Epidermal melanocyte (primary cell): ENCODE measurements around the gene SMAGP.
A peak's percentile ranks its signal among the peaks of the same experiment; 100 is the strongest.
"Not testable (repeated sequence)": the region's sequence is repeated elsewhere in the genome, so short reads cannot be mapped to it uniquely, and the experiment has no call there.

ENCODE experiments used
- DNase-seq: peaks from one replicate; pipeline ENCODE4 v3.0.0; 2011; ENCODE audit warnings: low spot score; ENCODE audit not compliant: insufficient read length

SMAGP gene, protein sequence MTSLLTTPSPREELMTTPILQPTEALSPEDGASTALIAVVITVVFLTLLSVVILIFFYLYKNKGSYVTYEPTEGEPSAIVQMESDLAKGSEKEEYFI

DNA sequence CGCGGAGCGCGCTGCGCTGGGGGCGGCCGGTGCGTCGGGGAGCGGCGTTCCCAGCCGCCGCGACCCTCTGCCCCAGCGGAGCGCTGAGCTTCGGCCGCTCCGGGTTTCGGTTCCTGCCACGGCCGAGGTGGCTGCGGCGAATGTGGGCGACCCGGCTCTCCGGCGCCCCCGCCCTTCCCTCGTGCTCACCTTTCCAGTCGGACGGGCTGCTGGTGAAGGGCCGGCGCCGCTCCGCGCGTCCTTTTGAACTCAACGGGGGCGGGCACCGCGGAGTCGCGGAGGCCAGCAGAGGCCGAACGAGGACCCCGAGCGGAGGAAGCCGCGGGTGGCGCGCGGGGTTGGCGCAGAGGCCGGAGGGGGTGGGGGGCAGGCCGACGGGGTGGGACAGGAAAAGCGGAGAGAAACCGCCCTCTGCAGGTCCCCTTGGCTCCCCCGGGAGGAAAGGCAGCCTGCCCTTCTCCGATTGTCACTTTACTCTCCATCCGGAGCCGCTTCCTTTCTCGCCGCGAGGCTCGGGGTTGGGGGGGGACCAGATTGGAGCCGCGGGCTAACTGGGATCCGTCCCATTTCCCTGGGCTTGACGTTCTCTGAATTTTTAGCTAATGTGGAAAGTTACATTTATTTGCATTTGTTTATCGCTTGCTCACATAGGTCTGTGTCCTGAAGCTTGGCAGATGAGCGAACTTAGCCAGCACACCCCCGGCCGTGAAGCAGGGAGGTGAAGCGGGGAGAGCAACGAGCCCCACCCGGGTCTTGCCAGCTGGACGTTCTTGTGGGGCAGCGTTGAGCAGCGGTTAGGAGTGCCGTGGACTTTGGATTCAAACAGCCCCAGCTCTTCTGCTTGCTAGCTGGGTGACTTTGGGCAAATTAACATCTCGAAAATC lies at the start of gene SMAGP:
TSS of gene SMAGP (minus strand) at position 349 of the 884 bp plus-strand sequence. CDS start 1,137 bp downstream, outside the sequence.
- DNase-seq: peak; percentile 41

DNA sequence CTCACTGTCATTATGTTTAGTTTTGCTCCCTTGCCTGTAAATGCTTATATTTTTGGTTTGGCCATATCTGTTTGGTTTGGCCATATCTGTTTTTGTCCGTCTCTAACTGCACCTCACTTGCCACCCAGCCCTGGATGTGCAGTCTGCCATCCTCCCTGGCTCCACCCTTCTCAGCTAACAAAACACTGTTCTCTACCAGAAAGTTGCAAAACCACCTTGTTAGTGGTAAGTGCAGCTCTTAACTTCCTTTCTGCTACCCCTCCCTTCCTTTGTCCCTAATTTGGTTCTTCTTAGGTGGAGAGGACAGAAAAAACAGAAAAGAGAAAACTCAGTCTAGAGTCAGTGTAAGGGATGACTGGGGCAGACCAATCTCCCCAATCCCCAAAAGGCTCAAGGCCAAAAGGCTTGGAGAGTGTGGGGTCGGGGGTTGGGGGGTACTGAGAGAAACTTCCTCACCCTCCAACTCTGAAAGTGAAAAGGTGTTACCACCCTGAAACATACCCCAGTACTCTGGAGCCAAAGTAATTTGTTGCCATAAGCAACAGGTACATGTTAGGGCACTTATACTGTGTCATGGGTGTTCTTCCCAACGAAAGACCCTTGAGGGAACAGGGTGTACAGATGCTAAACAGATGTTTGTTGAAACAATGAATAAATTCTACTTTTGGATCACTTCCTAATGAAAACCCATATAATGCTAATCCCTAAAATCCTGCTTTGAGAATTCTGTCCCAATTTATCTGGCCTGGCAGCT lies 48.8 kb upstream of the SMAGP start:
- no peak for DNase-seq

DNA sequence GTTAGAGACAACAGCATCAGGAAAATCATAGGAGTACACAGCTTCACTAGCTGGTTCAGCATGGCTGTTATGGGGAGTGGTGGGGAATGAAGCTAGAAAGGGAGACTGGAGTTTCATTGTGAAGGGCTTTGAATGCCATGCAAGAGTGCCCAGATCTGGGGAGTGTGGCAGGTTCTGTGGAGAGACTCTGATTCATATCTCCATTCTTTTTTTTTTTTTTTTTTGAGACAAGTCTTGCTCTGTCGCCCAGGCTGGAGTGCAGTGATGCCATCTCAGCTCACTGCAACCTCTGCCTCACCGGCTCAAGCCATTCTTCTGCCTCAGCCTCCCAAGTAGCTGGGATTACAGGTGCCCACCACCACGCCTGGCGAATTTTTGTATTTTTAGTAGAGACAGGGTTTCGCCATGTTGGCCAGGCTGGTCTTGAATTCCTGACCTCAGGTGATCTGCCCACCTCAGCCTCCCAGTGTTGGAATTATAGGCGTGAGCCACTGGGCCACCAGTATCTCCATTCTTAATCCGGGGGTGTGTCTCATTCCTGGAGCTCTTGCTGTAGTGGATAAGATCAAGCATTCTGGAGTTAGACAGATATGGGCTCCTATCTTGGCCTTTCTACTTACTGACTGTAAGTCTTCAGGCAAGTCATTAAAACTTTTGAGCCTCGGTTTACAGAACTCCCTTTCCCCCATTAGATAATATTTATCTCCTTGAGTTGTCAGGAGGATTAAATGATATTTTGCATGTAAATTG lies 48.0 kb upstream of the SMAGP start:
- DNase-seq: not testable (repeated sequence)

DNA sequence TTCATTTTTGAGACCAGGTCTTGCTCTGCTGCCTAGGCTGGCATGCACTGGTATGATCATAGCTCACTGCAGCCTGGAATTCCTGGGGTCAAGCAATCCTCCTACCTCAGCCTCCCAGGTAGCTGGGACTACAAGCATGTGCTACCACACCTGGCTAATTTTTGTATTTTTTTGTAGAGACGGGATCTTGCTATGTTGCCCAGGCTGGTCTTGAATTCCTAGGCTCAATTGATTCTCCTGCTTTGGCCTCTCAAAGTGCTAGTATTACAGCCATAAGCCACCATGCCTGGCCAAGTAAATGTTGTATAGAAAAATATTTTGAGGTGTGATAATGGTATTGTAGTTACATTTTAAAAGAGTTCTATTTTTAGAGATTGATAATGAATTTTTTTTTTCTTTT lies 41.2 kb upstream of the SMAGP start:
- DNase-seq: no peak

DNA sequence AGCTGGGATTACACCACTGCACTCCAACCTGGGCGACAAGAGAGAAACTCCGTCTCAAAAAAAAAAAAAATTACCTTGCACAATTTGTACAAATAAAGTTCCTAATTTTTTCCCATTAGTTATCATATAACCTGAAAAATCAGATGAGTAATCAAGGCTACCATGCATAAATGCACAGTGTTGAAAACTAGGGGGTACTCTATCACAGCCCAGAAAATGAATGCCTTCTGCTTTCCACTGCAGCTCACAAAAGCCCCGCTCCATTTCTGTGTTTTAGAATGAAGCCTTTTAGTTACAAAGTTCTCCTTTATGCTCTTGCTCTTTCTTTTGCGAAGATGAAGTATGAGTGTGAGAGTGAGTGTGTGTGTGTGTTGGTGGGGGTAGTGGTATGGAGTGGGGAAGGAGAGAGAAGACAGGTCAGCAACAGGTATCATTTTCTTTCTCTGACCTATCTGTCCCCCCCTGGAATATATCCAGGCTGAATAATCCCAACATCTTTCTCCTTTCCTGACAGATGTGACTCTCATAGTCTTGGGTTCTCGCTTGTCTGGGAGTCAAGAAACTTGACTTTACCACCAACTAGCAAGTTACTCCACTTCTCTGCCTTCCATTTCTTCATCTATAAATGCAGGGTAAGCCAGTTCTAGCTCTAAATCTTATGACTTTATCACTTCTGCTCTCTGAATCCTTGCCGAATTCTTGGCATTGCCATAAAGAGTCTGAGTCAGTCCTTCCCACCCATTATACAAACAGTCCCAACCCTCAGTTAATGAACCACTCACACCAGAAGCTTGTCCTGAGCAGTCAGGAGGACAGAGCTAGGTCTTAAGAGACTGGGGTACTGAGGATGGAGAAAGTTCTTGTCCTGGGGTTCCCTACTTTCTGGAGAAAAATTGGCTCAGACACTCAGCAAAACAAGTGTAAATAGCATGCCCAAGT lies 37.7 kb upstream of the SMAGP start:
- no peak for DNase-seq

DNA sequence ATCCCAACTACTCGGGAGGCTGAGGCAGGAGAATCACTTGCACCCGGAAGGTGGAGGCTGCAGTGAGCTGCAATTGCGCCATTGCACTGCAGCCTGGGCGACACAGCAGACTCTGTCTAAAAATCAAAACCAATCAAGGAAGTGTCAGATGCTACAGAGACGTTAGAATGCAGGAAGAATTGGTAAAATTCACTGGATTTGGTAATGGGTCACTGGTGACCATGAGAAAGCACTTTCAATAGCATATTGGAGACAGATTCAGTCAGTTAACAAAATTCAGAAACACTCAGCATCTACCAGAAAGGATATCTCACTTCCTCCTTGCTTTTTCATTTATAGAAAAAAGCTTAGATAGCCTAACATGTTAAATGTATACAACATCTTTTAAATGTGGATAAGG lies 36.3 kb upstream of the SMAGP start:
- DNase-seq: no peak

DNA sequence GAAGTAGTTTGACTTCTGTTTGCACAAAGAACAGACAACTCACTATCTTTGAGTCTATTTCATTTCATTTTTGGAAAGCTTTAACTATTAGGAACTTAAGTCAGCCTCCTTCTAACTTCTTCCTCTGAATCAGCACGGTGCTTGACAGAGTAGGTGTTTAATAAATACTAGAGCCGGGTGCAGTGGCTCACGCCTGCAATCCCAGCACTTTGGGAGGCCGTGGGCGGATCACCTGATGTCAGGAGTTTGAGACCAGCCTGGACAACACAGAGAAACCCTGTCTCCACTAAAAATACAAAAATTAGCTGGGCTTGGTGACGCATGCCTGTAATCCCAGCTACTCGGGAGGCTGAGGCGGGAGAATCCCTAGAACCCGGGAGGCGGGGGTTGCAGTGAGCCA lies 30.6 kb upstream of the SMAGP start:
- not testable (repeated sequence) for DNase-seq

DNA sequence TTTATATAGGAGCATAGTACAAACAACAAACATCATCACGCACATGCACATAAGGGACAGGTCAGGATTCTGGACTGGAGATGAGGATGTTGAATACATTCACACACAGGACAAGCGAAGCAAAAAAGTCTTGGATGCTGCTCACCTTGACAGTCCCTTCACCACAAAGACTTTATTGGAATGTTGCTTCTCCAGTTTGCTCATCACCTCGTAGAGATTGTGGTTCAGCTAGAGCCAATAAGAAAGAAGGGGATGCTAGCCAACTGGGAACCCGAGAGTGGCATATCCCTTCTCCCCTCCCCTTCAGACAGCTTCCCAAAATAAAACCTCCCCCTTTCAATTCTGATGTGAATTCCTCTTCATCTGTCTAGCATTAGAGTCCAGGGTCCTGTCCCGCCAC lies 25.4 kb upstream of the SMAGP start:
- DNase-seq: no peak

DNA sequence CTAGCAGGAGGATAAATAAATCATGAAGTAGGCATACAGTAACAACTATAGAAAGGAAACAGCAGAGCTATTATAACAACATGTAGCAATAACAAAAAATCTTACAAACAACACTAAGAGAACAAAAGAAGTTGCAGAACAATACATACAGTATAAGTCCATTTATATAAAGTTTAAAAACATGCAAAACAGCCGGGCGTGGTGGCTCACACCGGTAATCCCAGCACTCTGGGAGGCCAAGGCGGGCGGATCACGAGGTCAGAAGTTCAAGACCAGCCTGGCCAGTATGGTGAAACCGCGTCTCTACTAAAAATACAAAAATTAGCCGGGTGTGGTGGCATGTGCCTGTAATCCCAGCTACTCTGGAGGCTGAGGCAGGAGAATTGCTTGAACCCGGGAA lies 23.9 kb upstream of the SMAGP start:
- not testable (repeated sequence) for DNase-seq

DNA sequence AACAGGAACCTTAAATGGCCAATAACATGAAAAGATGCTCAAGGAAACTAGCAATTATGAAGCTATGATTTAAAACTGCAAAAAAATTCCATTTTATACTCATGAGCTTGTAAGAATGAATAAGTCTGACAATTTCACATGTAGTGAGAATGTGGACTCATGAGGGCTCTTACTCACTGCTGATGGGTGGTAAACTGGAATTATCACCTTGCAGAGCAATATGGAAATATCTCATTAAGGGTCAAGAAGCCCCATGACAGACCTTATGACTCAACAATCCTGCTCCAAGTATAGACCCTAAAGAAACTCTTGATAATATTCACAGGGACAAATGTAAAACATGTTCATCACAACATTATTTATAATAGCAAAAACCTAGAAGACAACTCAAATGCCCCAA lies 23.5 kb upstream of the SMAGP start:
- no peak for DNase-seq

DNA sequence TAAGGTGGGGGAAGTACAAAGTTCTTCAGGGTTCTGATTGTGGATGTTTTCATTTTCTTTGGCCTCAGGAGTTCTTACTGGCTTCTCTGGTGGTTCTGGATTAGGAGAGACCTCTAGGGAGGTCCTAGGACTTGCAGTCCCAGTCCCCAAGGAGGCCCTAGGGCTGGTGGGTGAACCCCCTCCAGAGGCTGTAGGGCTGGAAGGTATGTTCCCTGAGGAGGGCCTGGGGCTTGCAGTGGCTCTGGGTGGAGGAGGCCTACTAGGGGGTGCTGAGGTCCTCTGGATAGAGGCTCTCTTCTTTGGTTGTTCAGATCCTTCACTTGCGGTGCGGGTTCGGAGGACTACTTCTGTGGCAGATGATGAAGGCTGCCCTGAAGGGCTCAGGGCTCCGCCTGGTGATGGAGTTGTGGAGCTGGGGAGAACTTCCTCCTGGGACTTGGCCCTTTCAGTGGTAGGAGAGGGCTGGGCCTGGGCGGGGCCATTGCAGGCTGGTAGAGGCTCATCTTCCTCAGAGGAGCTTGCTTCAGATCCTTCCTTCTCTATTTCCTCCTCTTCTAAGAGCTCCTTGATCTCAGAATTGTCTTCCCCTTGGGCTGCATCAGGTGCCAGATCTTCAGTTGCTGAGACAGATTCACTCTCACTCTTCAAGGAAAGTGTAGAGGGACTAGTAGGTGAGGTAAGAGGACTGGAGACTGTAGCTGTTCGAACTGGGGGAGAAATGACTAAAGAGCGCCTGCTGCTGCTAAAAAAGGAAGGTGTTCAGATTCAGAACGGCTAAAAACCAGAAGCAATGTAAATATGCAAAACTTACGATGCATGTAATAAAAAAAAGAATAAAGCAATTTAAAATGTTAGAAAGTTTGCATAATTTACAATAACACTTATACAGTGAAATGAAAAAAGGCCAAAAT lies 21.6 kb upstream of the SMAGP start:
- DNase-seq: not testable (repeated sequence)

DNA sequence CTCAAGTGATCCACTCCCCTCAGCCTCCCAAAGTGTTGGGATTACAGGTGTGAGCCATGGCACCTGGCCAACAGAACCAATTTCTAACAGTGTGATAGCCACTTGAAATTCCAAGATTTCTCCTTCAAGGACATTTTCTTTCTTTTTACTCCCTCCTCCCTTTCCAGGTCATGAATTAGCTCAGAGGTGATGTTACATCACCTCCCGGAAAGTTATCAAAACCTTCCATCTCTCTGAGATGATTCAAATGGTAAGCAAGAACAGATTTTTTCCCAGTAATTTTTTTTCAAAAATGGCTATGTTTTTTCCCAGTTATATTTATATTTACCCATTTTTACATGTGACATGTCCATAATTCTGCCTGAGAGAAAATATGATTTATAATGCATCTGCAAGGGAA lies 15.6 kb upstream of the SMAGP start:
- no peak for DNase-seq

DNA sequence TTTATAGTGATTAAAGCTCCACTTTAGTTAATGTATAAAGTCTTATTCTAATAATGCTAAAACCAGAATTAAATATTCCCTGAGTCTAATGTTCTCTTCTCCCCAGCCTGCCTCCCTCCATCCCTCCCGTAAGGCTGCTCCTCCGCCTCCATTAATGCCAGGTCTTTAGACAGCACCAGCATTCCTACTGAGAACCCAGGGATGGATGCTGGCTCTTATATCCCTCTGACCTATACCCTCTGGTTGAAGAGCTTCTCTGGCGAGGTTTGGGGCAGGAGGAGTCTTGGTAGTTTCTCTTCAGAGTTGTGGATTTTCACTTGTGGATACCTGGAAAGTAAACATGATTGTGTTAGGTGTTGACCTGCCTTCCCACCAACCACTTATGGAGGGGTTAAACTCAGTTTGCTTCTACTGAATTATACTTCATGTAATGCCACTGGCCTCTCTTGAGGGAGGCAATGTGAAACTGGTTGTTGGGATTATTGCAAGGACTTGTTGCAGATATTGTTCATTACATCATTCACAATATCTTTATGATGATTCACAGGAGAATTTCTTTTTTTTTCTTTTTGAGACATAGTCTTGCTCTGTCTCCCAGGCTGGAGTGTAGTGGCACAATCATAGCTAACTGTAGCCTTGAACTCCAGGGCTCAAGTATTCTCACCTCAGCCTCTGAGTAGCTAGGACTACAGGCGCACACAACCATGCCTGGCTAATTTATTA lies 11.1 kb upstream of the SMAGP start:
- DNase-seq: no peak

DNA sequence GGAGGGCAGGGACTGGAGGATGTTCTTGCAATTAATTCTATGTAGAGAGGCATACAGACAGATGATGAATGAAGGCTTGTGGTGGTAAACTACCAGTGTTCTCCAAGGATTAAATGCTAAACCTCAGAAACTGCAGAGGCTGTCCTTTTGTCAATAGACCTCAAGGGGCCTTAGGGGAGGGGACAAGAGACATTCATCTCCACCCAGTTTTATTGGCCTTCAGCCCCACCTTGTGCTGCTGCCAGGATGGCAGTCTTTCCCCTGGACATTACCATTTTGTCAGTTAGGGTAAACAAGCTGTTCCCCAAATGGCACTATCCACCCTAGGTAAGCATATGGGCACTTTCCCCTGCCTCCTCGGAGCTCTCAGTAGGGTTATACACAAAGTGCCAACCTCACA lies 4.9 kb upstream of the SMAGP start:
- DNase-seq: no peak

DNA sequence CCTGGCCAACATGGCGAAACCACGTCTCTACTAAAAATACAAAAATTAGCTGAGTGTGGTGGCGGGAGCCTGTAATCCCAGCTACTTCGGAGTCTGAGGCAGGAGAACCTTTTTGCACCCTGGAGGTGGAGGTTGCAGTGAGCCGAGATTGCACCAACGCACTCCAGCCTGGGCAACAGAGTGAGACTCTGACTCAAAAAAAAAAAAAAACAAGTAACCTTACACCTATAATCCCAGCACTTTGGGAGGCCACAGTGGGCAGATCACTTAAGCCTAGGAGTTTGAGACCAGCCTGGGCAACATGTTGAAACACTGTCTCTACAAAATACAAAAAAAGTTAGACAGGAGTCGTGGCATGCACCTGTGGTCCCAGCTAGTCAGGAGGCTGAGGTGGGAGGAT lies 2.6 kb upstream of the SMAGP start:
- not testable (repeated sequence) for DNase-seq

DNA sequence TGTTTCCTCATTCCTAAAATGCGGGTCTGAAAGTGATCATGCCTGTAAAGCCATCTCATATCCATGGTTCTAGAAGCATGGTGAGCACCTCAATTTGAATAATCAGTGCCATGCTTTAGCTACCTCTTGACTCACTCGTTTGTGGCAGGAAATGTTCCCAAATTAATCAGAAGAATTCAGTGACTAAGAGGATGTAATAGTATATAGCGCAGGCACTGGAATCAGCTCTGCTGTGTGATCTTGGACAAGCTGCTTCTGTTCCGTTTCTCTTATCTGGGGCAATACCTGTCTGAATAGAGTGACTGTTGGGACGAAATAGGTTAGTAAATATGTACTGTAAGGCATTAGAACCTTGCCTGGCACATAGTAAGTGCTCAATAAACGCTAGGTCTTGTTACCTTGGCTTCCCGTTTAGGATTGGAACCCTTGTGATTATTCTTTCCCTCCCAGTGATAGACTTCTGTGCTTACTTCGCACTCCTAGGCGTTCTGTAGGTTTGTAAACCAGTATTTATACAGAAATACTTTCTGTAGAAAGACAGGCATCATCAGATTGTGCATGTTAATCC lies 820 bp upstream of the SMAGP start:
- no peak for DNase-seq

DNA sequence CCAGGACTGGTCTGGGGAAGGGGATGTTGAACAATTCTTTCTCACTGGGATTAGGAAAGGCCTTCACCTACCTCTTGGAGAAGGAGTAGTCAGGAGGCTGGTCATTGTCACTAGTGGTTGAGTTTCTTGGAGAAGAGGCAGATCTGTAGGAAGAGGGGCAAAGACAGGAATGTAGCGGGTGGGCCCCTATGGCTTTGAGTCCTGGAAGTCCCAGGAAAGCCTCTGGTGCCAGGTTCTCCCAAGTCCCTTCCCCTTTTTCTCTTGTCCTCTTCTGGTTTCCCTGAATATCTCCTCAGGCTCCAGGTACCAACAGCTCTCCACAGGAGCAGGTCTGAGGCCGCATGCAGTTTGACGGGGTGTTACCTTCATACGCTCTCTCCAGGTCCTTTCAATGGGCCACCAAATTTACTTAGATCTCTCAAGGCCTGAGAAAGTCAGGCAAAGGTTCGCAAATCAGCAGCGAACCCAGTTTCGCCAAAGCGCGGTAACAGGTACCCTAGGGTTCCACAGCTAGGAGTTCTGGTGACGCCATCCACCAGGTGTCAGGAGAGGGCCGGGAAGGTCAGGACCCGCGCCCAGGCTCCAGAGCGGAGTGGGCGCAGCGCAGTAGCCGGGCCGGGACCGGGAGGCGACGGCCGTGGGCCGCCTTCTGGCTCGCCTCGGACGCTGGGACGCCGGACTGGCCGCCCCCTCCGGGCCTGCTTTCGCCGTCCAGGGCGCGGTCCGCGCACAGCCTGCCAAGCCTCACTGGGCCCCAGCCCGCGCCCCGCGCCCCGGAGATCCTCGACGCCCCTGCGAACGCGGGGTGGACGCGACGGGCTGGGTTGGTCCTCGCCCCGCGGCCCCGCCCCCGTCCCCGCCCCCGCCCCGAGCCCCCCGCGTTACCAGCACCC lies 795 bp downstream of the SMAGP start:
- no peak for DNase-seq
